H1 (cell line): Measurements from ENCODE around the gene CLINT1. TPM values are rescaled to one million over a fixed set of nuclear protein-coding genes. Genes with fewer than 3 reads are reported as not detected.

Source experiments
- CTCF ChIA-PET: fragments of 300-600 bp; sonication (Branson Sonifier 250); formaldehyde crosslinking; loops from one replicate; lab custom pipeline; 2021; ENCODE audit not compliant: partially characterized antibody; lab: Charles Lee
- POLR2A ChIA-PET: fragments of 300-600 bp; sonication (Branson Sonifier 250); formaldehyde crosslinking; loops from one replicate; lab custom pipeline; 2021; ENCODE audit warnings: inconsistent platforms; ENCODE audit not compliant: partially characterized antibody; lab: Charles Lee
- DNase-seq, 2 experiments: peaks; one replicate each; pipeline versions ENCODE4 v3.0.0 to v3.0.0-alpha.2; 2010 to 2022; ENCODE audit warnings: low spot score in 2 of 2, low read depth in 1 of 2, mixed read lengths in 1 of 2
- FAIRE-seq: peaks from 2 replicates; lab custom pipeline; 2011; peaks lifted over from hg19 to GRCh38; lab: Jason Lieb, UNC
- H2AFZ ChIP-seq: 2 replicates; pipeline ENCODE4 v1.8.1; 2012; ENCODE audit warnings: low read length, inconsistent platforms
- H2AK5ac ChIP-seq: 2 replicates; pipeline ENCODE4 v1.6.1; 2013; ENCODE audit warnings: low read depth, low read length
- H2BK120ac ChIP-seq: replicated peaks from 2 replicates; pipeline ENCODE3; 2013; ENCODE audit warnings: low read depth, low read length, inconsistent platforms
- H2BK12ac ChIP-seq: 2 replicates; pipeline ENCODE4 v1.6.1; 2013; ENCODE audit warnings: low read depth, low read length
- H2BK15ac ChIP-seq: 2 replicates; pipeline ENCODE4 v1.6.1; 2013; ENCODE audit warnings: low read length
- H2BK20ac ChIP-seq: 2 replicates; pipeline ENCODE4 v1.6.1; 2013; ENCODE audit warnings: low read length
- H2BK5ac ChIP-seq: 2 replicates; pipeline ENCODE4 v1.6.1; 2013; ENCODE audit warnings: low read depth, low read length
- H3K14ac ChIP-seq: 2 replicates; pipeline ENCODE4 v1.6.1; 2013; ENCODE audit warnings: inconsistent platforms; ENCODE audit not compliant: insufficient read length
- H3K18ac ChIP-seq: 2 replicates; pipeline ENCODE4 v1.6.1; 2013; ENCODE audit warnings: low read length; ENCODE audit errors: extremely low read depth
- H3K23ac ChIP-seq: 2 replicates; pipeline ENCODE4 v1.6.1; 2013; ENCODE audit warnings: inconsistent platforms; ENCODE audit not compliant: insufficient read length
- H3K23me2 ChIP-seq: 2 replicates; pipeline ENCODE4 v1.6.1; 2013; ENCODE audit warnings: low read depth, low read length
- H3K27ac ChIP-seq: 2 replicates; pipeline ENCODE4 v1.6.1; 2011; ENCODE audit warnings: low read depth, low read length, inconsistent platforms
- H3K27me3 ChIP-seq, 4 experiments: replicated peaks in 1 of 4; 1 replicate in 1 of 4; 2 replicates in 3 of 4; pipeline versions ENCODE4 v1.6.1 to v1.8.1; 2011 to 2013; ENCODE audit warnings: low read length in 3 of 4, mild to moderate bottlenecking in 3 of 4, inconsistent platforms in 2 of 4, mixed read lengths in 2 of 4, moderate library complexity in 1 of 4; ENCODE audit not compliant: control insufficient read depth in 3 of 4, insufficient read depth in 3 of 4; ENCODE audit errors: extremely low read depth in 1 of 4
- H3K36me3 ChIP-seq, 4 experiments: 2 replicates each; pipeline versions ENCODE4 v1.6.1 to v1.8.1; 2011 to 2013; ENCODE audit warnings: mild to moderate bottlenecking in 4 of 4, low read length in 3 of 4, moderate library complexity in 2 of 4, control low read depth in 1 of 4, inconsistent platforms in 1 of 4; ENCODE audit not compliant: insufficient read depth in 4 of 4, control insufficient read depth in 2 of 4
- H3K4ac ChIP-seq: replicated peaks from 2 replicates; pipeline ENCODE3; 2013; ENCODE audit warnings: low read length, low read depth, mixed read lengths, inconsistent platforms; ENCODE audit not compliant: insufficient read length
- H3K4me1 ChIP-seq, 4 experiments: replicated peaks in 1 of 4; 1 replicate in 1 of 4; 2 replicates in 3 of 4; pipeline versions ENCODE4 v1.6.1 to v1.8.1; 2011 to 2013; ENCODE audit warnings: low read length in 3 of 4, inconsistent platforms in 2 of 4, mixed read lengths in 1 of 4; ENCODE audit not compliant: insufficient read depth in 4 of 4, control insufficient read depth in 3 of 4
- H3K4me2 ChIP-seq, 2 experiments: 2 replicates each; pipeline versions ENCODE4 v1.6.1 to v1.8.1; 2011 to 2013; ENCODE audit warnings: low read depth in 2 of 2, low read length in 2 of 2, control low read depth in 1 of 2, inconsistent platforms in 1 of 2, mild to moderate bottlenecking in 1 of 2; ENCODE audit not compliant: insufficient read depth in 1 of 2
- H3K4me3 ChIP-seq, 4 experiments: fragments of 200-600, 300-600 bp in 1 of 4; sonication (generic), shearing (Covaris generic), sonication (Bioruptor Twin) in 1 of 4; 2 replicates each; pipeline versions ENCODE4 v1.5.1 to v1.8.1; 2011 to 2016; ENCODE audit warnings: low read length in 4 of 4, low read depth in 3 of 4, control low read depth in 2 of 4, inconsistent platforms in 2 of 4, mild to moderate bottlenecking in 2 of 4, mixed read lengths in 1 of 4, moderate library complexity in 1 of 4; ENCODE audit not compliant: insufficient read depth in 2 of 4; ENCODE audit errors: extremely low read depth in 1 of 4
- H3K56ac ChIP-seq: replicated peaks from 2 replicates; pipeline ENCODE3; 2013; ENCODE audit warnings: low read depth, mild to moderate bottlenecking, mixed read lengths, low read length, inconsistent platforms; ENCODE audit not compliant: insufficient read length
- H3K79me1 ChIP-seq: 2 replicates; pipeline ENCODE4 v1.6.1; 2013; ENCODE audit warnings: low read depth, low read length, control low read depth
- H3K79me2 ChIP-seq, 2 experiments: 2 replicates each; pipeline versions ENCODE4 v1.6.1 to v1.8.1; 2012 to 2013; ENCODE audit warnings: low read length in 2 of 2, mild to moderate bottlenecking in 2 of 2, inconsistent platforms in 1 of 2; ENCODE audit not compliant: insufficient read depth in 2 of 2, control insufficient read depth in 1 of 2
- H3K9ac ChIP-seq, 4 experiments: replicated peaks in 1 of 4; 1 replicate in 1 of 4; 2 replicates in 3 of 4; pipeline versions ENCODE4 v1.6.1 to v1.8.1; 2011 to 2013; ENCODE audit warnings: low read depth in 3 of 4, low read length in 3 of 4, control low read depth in 2 of 4, mild to moderate bottlenecking in 2 of 4, moderate library complexity in 2 of 4, inconsistent platforms in 1 of 4; ENCODE audit errors: extremely low read depth in 1 of 4
- H3K9me3 ChIP-seq, 2 experiments: 2 replicates each; pipeline versions ENCODE4 v1.6.1 to v1.8.1; 2012 to 2013; ENCODE audit warnings: mild to moderate bottlenecking in 2 of 2, moderate library complexity in 2 of 2, control low read depth in 1 of 2, inconsistent platforms in 1 of 2, low read depth in 1 of 2, low read length in 1 of 2, mixed read lengths in 1 of 2; ENCODE audit not compliant: insufficient read depth in 2 of 2
- H4K20me1 ChIP-seq, 2 experiments: replicated peaks in 1 of 2; 2 replicates each; pipeline versions ENCODE3 to v1.8.1; 2011 to 2013; ENCODE audit warnings: inconsistent platforms in 2 of 2, low read length in 2 of 2, mild to moderate bottlenecking in 1 of 2; ENCODE audit not compliant: insufficient read depth in 2 of 2, control insufficient read depth in 1 of 2
- H4K5ac ChIP-seq: 2 replicates; pipeline ENCODE4 v1.6.1; 2013; ENCODE audit warnings: low read length, low read depth, mixed read lengths, inconsistent platforms; ENCODE audit not compliant: insufficient read length
- H4K8ac ChIP-seq: 2 replicates; pipeline ENCODE4 v1.8.0; 2013; ENCODE audit warnings: mild to moderate bottlenecking, moderate library complexity, low read length, inconsistent platforms; ENCODE audit not compliant: insufficient read depth; ENCODE audit errors: extremely low read depth
- H4K91ac ChIP-seq: replicated peaks from 2 replicates; pipeline ENCODE3; 2013; ENCODE audit warnings: low read length, mixed read lengths, inconsistent platforms; ENCODE audit not compliant: insufficient read length
- ATF2 ChIP-seq: IDR thresholded peaks from 2 replicates; pipeline ENCODE4 v1.6.1; 2012; ENCODE audit warnings: low read length, inconsistent platforms
- BCL11A ChIP-seq, 2 experiments: IDR thresholded peaks; one replicate each; pipeline ENCODE4 v1.6.1; 2011; ENCODE audit warnings: low read depth in 2 of 2, low read length in 2 of 2, mild to moderate bottlenecking in 2 of 2
- EZH2 ChIP-seq: fragments of 200-600 bp; sonication (generic); IDR thresholded peaks from 2 replicates; pipeline ENCODE4 v1.7.1; 2012; ENCODE audit warnings: low read depth, mild to moderate bottlenecking, moderate library complexity, low read length, inconsistent platforms; ENCODE audit not compliant: severe bottlenecking
- MAX ChIP-seq: IDR thresholded peaks from 2 replicates; pipeline ENCODE4 v1.6.1; 2012; ENCODE audit warnings: inconsistent platforms
- POLR2A ChIP-seq, 2 experiments: IDR thresholded peaks; 1 replicate in 1 of 2; 2 replicates in 1 of 2; pipeline ENCODE4 v1.6.1; 2011; ENCODE audit warnings: low read depth in 2 of 2, low read length in 2 of 2, mild to moderate bottlenecking in 2 of 2; ENCODE audit errors: control extremely low read depth in 1 of 2
- SIRT6 ChIP-seq: IDR thresholded peaks from one replicate; pipeline ENCODE4 v1.7.1; 2012; ENCODE audit warnings: low read length, inconsistent platforms
- SP4 ChIP-seq: IDR thresholded peaks from 2 replicates; pipeline ENCODE4 v1.6.1; 2012; ENCODE audit warnings: low read length, inconsistent platforms
- YY1 ChIP-seq: IDR thresholded peaks from 2 replicates; pipeline ENCODE4 v1.6.1; 2011; ENCODE audit warnings: low read depth, mild to moderate bottlenecking, low read length
- ZNF274 ChIP-seq: IDR thresholded peaks from 2 replicates; pipeline ENCODE4 v1.7.0; 2012; ENCODE audit warnings: low read length, borderline replicate concordance; ENCODE audit errors: extremely low read depth
- WGBS, 2 experiments: shearing (Covaris generic) in 1 of 2; methylation state at CpG; one replicate each; pipeline versions ENCODE4 v1.1.6 to v1.1.7; 2013 to 2015; ENCODE audit warnings: low lambda C conversion rate in 2 of 2, mixed read lengths in 2 of 2, inconsistent platforms in 1 of 2, low coverage in 1 of 2, missing lambda C conversion rate in 1 of 2; ENCODE audit not compliant: insufficient replicate concordance in 2 of 2, insufficient coverage in 1 of 2, insufficient read length in 1 of 2; ENCODE audit errors: extremely low coverage in 1 of 2, missing lambda C conversion rate in 1 of 2; 5-methylcytosine and 5-hydroxymethylcytosine counted together
- polyA plus RNA-seq, 7 experiments: library from polyadenylated mRNA; depleted of rRNA in 3 of 7; stranded (reverse) in 5 of 7; unstranded in 2 of 7; fragments of >200 nt in 5 of 7; fragments of 200-250 nt in 2 of 7; gene quantifications; 1 replicate in 5 of 7; 2 replicates in 1 of 7; 4 replicates in 1 of 7; pipeline versions ENCODE4 v1.2.1 to v1.2.3, GENCODE V29; 2011 to 2013; ENCODE audit warnings: missing spikeins in 2 of 7, mixed read lengths in 2 of 7
- total RNA-seq: library from RNA; stranded (reverse); fragmentation: NEBNext Ultra II Directional; extraction: Animal tissue kit (Norgen Biotek cat#: 25700); gene quantifications from 2 replicates; pipeline ENCODE4 v1.2.1, GENCODE V29; 2021

Gene CLINT1
- total and polyA plus RNA-seq, 2 of the 8 experiments (the other 6 are each of a cell fraction or from before 2014, with no cell fraction given), result 85.9 to 140 TPM

- Histone ChIP-seq H2AK5ac (no peak overlapping the region), H3K4me1 (no peaks in the 10 kb centered on the region), H3K27ac (no peak overlapping the region), H4K91ac (no peak overlapping the region), H3K56ac (no peak overlapping the region), H3K23me2 (no peaks in the 10 kb centered on the region), H3K4me2 (no peak overlapping the region), H2BK120ac (no peak overlapping the region), H2BK5ac (no peak overlapping the region), H3K18ac (no peak overlapping the region), H2BK15ac (no peak overlapping the region), H3K9ac (no peak overlapping the region), H3K9me3 (no peaks in the 10 kb centered on the region), H3K79me1 (no peaks in the 10 kb centered on the region), H3K14ac (no peak overlapping the region), H2BK20ac (no peak overlapping the region), H2AFZ (no peak overlapping the region), H3K23ac (no peak overlapping the region), H3K36me3 (no peaks in the 10 kb centered on the region), H3K79me2 (no peaks in the 10 kb centered on the region), H4K5ac (no peak overlapping the region), H3K4me3 (no peak overlapping the region), H4K8ac (no peak overlapping the region; the same call in 1 of the 2 replicates), H4K20me1 (no peaks in the 10 kb centered on the region), H3K27me3 (no peaks in the 10 kb centered on the region), H2BK12ac (no peak overlapping the region), H3K4ac (no peak overlapping the region)
- ChIA-PET POLR2A (no interaction called here), CTCF (interaction anchor here (0.8 to 1.8 kb wide), 3 partner anchors 9 to 17 kb away, joined by 3 to 4 read pairs (median 3); no protein-coding TSS in a partner anchor)
- DNase-seq, result no peak
- FAIRE-seq, result no peak
- WGBS, 2 experiments, result 92% methylated on average over 4 of the region's 4 CpGs; no CpG with 5 or more reads in 1 of the 2 experiments
- TF ChIP-seq SIRT6 (no peak), EZH2 (no peak), YY1 (no peak), SP4 (no peak), BCL11A (IDR thresholded peaks at IDR 0.05; ENCODE audit: low read depth in 2 of 2, low read length in 2 of 2) (no peak), POLR2A (IDR thresholded peaks at IDR 0.05; ENCODE audit: control extremely low read depth in 1 of 2, low read depth in 2 of 2, low read length in 2 of 2) (no peak), MAX (no peak), ATF2 (no peak), ZNF274 (no peak)
Observed at GRCh38 chr5:157893611-157894010, 34.7 kb upstream of the CLINT1 start.
